Activated CD4-positive, alpha-beta T cell treated with anti-CD3 and anti-CD28 coated beads for 36 hours (primary cell): ENCODE results near the gene IL21. TPM values are rescaled to one million over a fixed set of nuclear protein-coding genes. Genes with fewer than 3 reads are reported as not detected.

Experiments used
- ATAC-seq: fragments of 200-7000 bp; cut with Tn5 transposase; one replicate; pipeline ENCODE4 v1.10.0; 2021; ENCODE audit warnings: mild to moderate bottlenecking, moderate library complexity
- CTCF ChIA-PET: fragments of 350-600 bp; sonication (Branson Sonifier 250); formaldehyde crosslinking; loops from one replicate; lab custom pipeline; 2021; ENCODE audit warnings: antibody characterized with exemption; lab: Charles Lee
- POLR2A ChIA-PET: fragments of 350-600 bp; sonication (Branson Sonifier 250); formaldehyde crosslinking; loops from one replicate; lab custom pipeline; 2021; ENCODE audit warnings: antibody characterized with exemption, inconsistent platforms; lab: Charles Lee
- DNase-seq: peaks from one replicate; pipeline ENCODE4 v3.0.0-alpha.2; 2020
- H3K27ac Mint-ChIP-seq: one replicate; pipeline ENCODE4 v1.8.0; 2021; ENCODE audit warnings: mixed read lengths
- H3K27me3 Mint-ChIP-seq: one replicate; pipeline ENCODE4 v1.8.0; 2021; ENCODE audit warnings: mixed read lengths
- H3K36me3 Mint-ChIP-seq: one replicate; pipeline ENCODE4 v1.8.0; 2021; ENCODE audit warnings: low read depth, mixed read lengths
- H3K4me1 Mint-ChIP-seq: one replicate; pipeline ENCODE4 v1.8.0; 2021; ENCODE audit warnings: mixed read lengths
- H3K4me3 Mint-ChIP-seq: one replicate; pipeline ENCODE4 v1.8.0; 2021; ENCODE audit warnings: mild to moderate bottlenecking, moderate library complexity, mixed read lengths
- H3K9me3 Mint-ChIP-seq: one replicate; pipeline ENCODE4 v1.8.0; 2021; ENCODE audit warnings: low read depth, mixed read lengths
- intact Hi-C, 2 experiments: fragments of 100-400 bp; cut with DNase I in 1 of 2; cut with micrococcal nuclease in 1 of 2; formaldehyde crosslinking; loops; one replicate each; pipeline versions ENCODE4 v1.14.2 to v1.15.1; 2022 to 2024; cut with DNase I, micrococcal nuclease
- total RNA-seq, 2 experiments: library from RNA; stranded (reverse); gene quantifications; one replicate each; pipeline ENCODE4 v1.2.3, GENCODE V29; 2021

Gene IL21
- total RNA-seq, 2 experiments from 2014 or later: 50.0 to 65.1 TPM

DNA sequence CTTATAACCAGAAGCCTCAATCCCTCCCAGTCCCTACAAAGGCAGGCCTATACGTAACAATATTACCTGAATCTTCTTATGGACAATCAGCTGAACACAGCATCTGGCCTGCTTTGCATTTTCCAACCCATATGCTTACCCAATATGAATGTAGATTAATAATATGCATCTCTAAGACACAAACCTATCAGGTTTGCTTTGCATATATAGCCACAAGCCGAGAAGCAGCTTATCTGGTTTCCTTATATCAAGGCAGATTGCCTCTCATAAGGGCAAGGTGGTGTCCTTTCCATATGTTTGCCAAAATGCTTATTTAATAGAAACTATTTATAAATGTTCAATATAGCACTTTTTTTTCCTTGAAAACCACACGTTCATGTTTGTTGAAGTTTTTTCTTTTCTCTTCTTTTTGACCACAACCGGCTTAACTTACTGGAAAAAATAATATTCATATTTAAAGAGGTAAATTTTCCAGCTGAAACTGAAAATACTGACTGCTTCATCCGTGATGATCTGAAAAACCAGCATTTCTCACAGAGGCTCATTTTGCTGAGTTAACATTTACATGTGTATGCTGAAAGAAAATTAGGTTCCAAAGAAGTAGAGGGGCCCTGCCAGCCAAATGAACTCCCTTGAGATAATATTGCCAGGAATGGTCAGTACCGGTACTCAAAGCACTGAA, 3.8 kb downstream of the IL21 start:
- no peaks in the 10 kb centered on the region for H3K9me3 Mint-ChIP-seq
- DNase-seq (no peak), ATAC-seq (peak; percentile 20)
- H3K4me1 Mint-ChIP-seq: peaks cover 57% of the 10 kb centered on the region
- POLR2A ChIA-PET: interaction anchor here (0.5 kb wide), 1 partner anchor 166 kb away, joined by 3 read pairs; no protein-coding TSS in a partner anchor
- peaks cover 44% of the 10 kb centered on the region for H3K36me3 Mint-ChIP-seq
- intact Hi-C loops: loop anchor here in 1 of 2 experiments (2.0 kb wide), 1 partner anchor 16 kb away; no protein-coding TSS in a partner anchor
- peak overlapping the region; percentile 80 for H3K4me3 Mint-ChIP-seq
- CTCF ChIA-PET: interaction anchor here (0.7 to 8.6 kb wide), 8 partner anchors 14 to 297 kb away, joined by 3 to 45 read pairs (median 3); no protein-coding TSS in a partner anchor
- no peaks in the 10 kb centered on the region for H3K27me3 Mint-ChIP-seq
- H3K27ac Mint-ChIP-seq: peak overlapping the region; percentile 87

DNA sequence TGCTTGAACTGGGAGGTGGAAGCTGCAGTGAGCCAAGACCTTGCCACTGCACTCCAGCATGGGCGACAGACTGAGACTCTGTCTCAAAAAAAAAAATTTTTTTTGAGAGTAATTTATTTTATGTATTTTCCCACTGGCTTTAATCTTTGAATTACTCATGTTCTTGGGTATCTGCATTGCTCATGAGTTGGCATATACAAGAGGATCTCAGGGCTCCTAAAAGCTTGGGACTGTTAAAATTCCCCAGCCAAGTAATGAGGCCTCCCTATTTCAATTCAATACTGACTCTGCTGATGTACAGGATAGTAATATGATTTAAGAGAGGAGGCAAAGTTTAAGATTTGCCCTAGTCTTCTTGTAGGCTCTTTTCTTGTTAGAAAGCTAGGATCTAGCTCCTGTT, 6.2 kb downstream of the IL21 start:
- ChIA-PET POLR2A (no interaction called here), CTCF (interaction anchor here (0.6 to 8.6 kb wide), 7 partner anchors 8 to 118 kb away, joined by 3 to 45 read pairs (median 4); partner anchors contain the start of gene BBS12)
- Mint-ChIP-seq H3K4me1 (peaks cover 55% of the 10 kb centered on the region), H3K27me3 (no peaks in the 10 kb centered on the region), H3K9me3 (no peaks in the 10 kb centered on the region), H3K36me3 (peaks cover 36% of the 10 kb centered on the region), H3K27ac (peak overlapping the region; percentile 51), H3K4me3 (no peak overlapping the region)
- DNase-seq (no peak), ATAC-seq (no peak)
- intact Hi-C loops: no loop called here

DNA sequence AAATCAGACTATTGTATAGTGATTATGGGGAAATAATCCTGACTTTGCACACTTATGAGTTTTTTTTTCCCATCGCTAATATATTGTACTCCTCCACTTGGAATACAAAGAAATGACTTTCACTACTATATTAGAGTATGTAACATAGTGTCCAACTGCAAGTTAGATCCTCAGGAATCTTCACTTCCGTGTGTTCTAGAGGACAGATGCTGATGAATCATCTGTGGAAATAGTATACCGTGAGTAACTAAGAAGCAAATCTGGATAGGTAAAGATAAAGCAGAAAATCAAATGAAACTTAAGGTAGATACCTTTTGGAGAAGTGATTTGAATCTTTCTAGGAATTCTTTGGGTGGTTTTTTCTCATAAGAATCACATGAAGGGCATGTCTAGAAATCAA, 8.3 kb downstream of the IL21 start:
- Mint-ChIP-seq H3K27me3 (no peaks in the 10 kb centered on the region), H3K36me3 (peaks cover 23% of the 10 kb centered on the region), H3K4me1 (peaks cover 39% of the 10 kb centered on the region), H3K27ac (no peak overlapping the region), H3K4me3 (no peak overlapping the region), H3K9me3 (no peaks in the 10 kb centered on the region)
- ChIA-PET CTCF (interaction anchor here (1.3 kb wide), 1 partner anchor 10 kb away, joined by 7 read pairs; no protein-coding TSS in a partner anchor), POLR2A (no interaction called here)
- DNase-seq: no peak
- intact Hi-C loops: no loop called here
- no peak for ATAC-seq

DNA sequence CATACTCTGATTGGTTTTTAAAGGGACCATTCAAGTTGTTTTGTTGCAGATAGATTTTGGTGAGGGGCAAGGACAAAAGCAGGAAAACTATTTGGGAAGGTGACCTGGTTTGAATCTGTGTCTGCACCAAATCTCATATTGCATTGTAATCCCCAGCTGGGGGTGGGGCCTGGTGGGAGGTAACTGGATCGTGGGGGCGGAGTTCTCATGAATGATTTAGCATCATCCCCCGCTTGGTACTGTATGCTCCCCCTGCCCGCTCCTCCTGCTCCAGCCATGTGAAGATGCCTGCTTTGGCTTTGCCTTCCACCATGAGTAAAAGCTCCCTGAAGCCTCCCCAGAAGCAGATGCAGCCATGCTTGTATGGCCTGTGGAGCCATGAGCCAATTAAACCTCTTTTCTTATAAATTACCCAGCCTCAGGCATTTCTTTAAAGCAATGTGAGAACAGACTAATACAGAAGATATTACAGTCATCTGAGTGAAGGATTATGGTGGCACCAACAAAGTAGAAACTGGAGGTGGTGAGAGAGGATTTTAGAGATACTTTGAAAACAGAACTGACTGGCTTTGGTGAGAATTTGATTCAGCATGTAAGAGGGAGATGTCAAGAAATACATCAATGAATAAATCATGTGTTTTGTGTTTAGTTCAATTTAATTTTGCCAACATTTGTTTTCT, 14.4 kb downstream of the IL21 start:
- Mint-ChIP-seq H3K27me3 (peaks cover 2% of the 10 kb centered on the region), H3K4me1 (peaks cover 38% of the 10 kb centered on the region), H3K36me3 (peaks cover 12% of the 10 kb centered on the region), H3K9me3 (no peaks in the 10 kb centered on the region), H3K4me3 (no peak overlapping the region), H3K27ac (peak overlapping the region; percentile 32)
- POLR2A ChIA-PET: no interaction called here
- CTCF ChIA-PET: interaction anchor here (0.6 kb wide), 1 partner anchor 8 kb away, joined by 3 read pairs; no protein-coding TSS in a partner anchor
- intact Hi-C loops: loop anchor here (10.0 kb wide), 2 partner anchors 218 to 1658 kb away; partner anchors contain the start of gene FGF2 (in 1 of the 2)
- ATAC-seq: peak; percentile 40
- DNase-seq: no peak

DNA sequence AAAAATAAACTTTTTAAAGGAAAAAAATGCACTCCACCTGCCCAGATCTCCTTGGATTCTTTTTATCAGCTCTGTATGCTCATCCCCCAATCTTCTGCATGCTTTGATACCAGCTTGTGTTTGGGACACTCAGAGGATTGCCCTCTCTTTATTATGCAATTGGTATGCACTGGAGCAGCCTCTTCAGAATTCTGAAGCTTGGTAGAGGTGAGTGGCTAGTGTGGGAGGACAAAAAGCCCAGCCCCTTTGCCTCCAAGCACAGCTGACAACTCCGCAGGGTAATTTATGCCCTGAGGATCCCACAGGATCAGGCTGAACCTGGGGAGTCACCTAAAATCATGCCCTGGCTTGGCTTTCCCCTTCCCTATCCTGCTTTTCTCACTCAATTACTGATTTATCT, 16.7 kb downstream of the IL21 start:
- H3K27me3 Mint-ChIP-seq: peaks cover 3% of the 10 kb centered on the region
- intact Hi-C loops: loop anchor here (5.0 to 10.0 kb wide), 4 partner anchors 48 to 1661 kb away; partner anchors contain the start of gene FGF2 (in 2 of the 2)
- CTCF ChIA-PET: interaction anchor here (2.8 to 4.7 kb wide), 5 partner anchors 13 to 310 kb away, joined by 20 to 49 read pairs (median 30); partner anchors contain the start of gene IL21
- no peak overlapping the region for H3K4me3 Mint-ChIP-seq
- ATAC-seq: no peak
- DNase-seq: no peak
- H3K9me3 Mint-ChIP-seq: no peaks in the 10 kb centered on the region
- no peak overlapping the region for H3K27ac Mint-ChIP-seq
- H3K4me1 Mint-ChIP-seq: peaks cover 30% of the 10 kb centered on the region
- H3K36me3 Mint-ChIP-seq: peaks cover 10% of the 10 kb centered on the region
- POLR2A ChIA-PET: no interaction called here

DNA sequence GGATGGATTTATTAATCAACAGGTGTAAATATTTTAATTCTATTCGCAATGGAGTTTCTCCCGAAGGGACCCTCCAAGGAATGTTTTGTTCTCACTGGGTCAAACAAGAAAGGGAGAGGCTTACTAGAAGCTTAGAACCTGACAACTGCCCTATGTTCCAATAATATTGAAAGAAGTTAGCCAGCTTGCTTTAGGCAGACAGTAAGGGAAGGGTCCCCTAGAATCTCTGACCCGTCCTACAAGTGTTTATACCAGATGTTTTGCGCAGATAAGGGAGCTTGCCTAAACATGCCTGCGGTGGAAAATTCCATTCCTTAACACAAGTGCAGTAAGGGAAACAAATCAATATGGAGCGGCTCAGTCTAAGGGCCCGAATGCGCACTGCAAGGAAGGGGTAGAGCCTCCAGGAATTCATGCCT, 17.7 kb downstream of the IL21 start:
- intact Hi-C loops: loop anchor here (2.0 to 10.0 kb wide), 7 partner anchors 16 to 1662 kb away; partner anchors contain the start of genes FGF2 (in 2 of the 2) and NUDT6 (in 1 of the 2)
- H3K4me3 Mint-ChIP-seq: peak overlapping the region; percentile 54
- POLR2A ChIA-PET: interaction anchor here (0.7 kb wide), 1 partner anchor 114 kb away, joined by 4 read pairs; no protein-coding TSS in a partner anchor
- peak overlapping the region; percentile 59 for H3K27ac Mint-ChIP-seq
- no peaks in the 10 kb centered on the region for H3K9me3 Mint-ChIP-seq
- H3K36me3 Mint-ChIP-seq: peaks cover 10% of the 10 kb centered on the region
- CTCF ChIA-PET: interaction anchor here (0.7 to 4.7 kb wide), 24 partner anchors 8 to 902 kb away, joined by 3 to 49 read pairs (median 6); partner anchors contain the start of genes BBS12, IL21 and NUDT6
- no peak for DNase-seq
- peaks cover 30% of the 10 kb centered on the region for H3K4me1 Mint-ChIP-seq
- peaks cover 3% of the 10 kb centered on the region for H3K27me3 Mint-ChIP-seq
- no peak for ATAC-seq

DNA sequence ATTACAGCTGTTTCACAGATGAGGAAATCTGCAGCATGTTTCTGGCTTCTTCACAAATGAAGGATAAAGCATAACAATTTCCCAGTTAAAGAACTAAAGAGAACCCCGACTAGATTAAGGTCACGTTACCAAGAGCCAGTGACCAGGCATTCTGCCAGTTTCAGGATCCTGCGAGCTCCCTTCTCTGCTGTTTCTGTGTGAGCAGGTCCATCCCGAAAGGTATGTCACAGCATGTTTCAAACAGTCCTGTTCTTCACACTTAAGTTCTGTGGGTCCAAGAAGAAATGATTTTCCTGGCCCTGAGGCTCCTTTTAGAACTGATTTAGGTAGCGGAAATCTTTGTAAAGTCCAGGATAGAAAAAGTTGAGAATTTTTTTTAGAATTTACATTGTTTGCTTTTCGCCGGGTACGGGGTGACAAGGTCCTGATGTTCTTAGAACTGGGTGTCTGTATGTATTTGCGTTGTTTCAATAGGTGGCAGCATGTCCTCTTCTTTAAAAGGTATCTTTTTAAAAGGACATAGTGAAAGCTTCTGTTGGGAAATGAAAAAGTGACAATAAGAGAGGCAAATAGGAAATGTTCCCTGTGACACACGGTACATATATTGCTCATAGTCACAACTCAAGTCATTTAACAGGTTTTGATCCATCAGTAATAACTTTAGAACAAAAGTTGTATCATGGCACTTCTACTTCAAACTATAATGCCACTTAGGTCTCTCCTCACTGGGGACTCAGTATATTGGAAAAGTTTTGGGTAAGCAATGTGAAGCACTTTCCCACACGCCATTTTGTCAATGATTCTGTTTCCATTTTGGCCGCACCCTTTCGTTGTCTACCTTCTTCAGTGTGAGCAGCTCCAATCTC, 18.4 kb downstream of the IL21 start:
- POLR2A ChIA-PET: interaction anchor here (0.5 kb wide), 1 partner anchor 18 kb away, joined by 3 read pairs; no protein-coding TSS in a partner anchor
- ATAC-seq (peak; percentile 89), DNase-seq (peak; percentile 40)
- Mint-ChIP-seq H3K27me3 (peaks cover 3% of the 10 kb centered on the region), H3K27ac (peak overlapping the region; percentile 59), H3K36me3 (peaks cover 10% of the 10 kb centered on the region), H3K9me3 (no peaks in the 10 kb centered on the region), H3K4me1 (peaks cover 30% of the 10 kb centered on the region), H3K4me3 (peak overlapping the region; percentile 54)
- CTCF ChIA-PET: interaction anchor here (0.5 to 4.7 kb wide), 39 partner anchors 8 to 903 kb away, joined by 3 to 49 read pairs (median 3); partner anchors contain the start of genes BBS12, IL21 and NUDT6
- intact Hi-C loops: loop anchor here (1.0 to 10.0 kb wide), 12 partner anchors 16 to 1662 kb away; partner anchors contain the start of genes BBS12 (in 2 of the 2), FGF2 (in 2 of the 2) and NUDT6 (in 1 of the 2)

DNA sequence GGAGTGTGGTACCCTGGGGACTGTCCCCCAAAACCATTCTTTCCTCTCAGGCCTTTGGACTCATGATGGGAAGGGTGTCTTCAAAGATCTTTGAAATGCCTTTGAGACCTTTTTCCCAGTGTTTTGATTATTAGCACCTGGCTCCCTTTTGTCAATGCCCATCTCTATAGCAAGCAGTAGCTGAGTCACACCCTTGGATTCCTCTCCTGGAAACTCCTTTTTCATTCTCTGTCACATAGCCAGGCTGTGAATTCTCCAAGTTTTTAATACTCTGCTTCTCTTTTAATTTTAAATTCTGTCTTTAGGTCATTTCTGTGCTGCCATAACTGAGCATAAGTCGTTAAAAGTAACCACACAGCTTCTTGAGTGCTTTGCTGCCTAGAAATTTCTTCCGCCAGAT, 29.7 kb downstream of the IL21 start:
- Mint-ChIP-seq H3K36me3 (no peaks in the 10 kb centered on the region), H3K9me3 (no peaks in the 10 kb centered on the region), H3K27me3 (no peaks in the 10 kb centered on the region), H3K27ac (no peak overlapping the region), H3K4me1 (peaks cover 18% of the 10 kb centered on the region), H3K4me3 (no peak overlapping the region)
- intact Hi-C loops: no loop called here
- POLR2A ChIA-PET: no interaction called here
- ATAC-seq: no peak
- no peak for DNase-seq
- CTCF ChIA-PET: no interaction called here

DNA sequence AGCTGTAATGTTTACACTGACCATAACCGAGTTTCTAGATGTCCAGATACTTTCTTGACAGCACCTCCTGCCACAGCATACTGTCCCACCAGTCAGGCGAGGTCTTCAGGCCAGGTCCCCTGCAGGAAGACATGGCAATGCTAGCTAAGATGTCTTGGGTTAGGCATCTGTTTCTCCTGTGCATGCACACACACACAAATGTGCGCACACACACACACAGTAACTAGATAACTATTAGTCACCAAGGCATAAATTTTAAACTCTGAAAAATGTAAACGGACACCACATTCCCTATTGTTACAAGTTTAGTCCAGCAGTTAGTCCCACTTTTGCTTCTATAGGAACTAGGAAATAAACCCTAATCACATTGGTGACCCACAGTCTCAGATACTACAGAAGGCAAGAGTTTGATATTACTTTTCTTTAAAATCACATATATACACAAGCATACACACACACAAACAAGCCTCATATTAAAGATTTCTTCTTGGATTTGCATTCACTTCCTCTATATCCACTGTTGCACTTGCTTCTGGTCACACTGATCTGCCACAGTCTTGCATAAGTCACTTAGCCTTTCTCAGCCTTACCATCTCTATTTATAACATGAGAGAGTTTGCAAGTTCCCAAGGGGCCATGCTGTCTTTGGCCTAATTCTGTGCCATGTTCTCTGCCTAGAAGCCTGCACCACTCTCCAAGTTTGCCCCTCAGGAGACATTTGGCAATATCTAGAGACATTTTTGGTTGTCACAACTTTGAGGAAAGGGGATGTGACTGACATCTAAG, 32.2 kb downstream of the IL21 start:
- Mint-ChIP-seq H3K36me3 (no peaks in the 10 kb centered on the region), H3K27me3 (no peaks in the 10 kb centered on the region), H3K27ac (no peak overlapping the region), H3K9me3 (no peaks in the 10 kb centered on the region), H3K4me3 (no peak overlapping the region), H3K4me1 (peaks cover 35% of the 10 kb centered on the region)
- CTCF ChIA-PET: interaction anchor here (0.7 to 2.7 kb wide), 4 partner anchors 10 to 353 kb away, joined by 3 to 14 read pairs (median 4); no protein-coding TSS in a partner anchor
- POLR2A ChIA-PET: no interaction called here
- intact Hi-C loops: no loop called here
- DNase-seq: no peak
- no peak for ATAC-seq
